KBM-7 (cell line): Measurements from ENCODE around the gene RUSC1.
"Not testable (repeated sequence)": the region's sequence is repeated elsewhere in the genome, so short reads cannot be mapped to it uniquely, and the experiment has no call there.

Source experiments
- DNase-seq: peaks from one replicate; pipeline ENCODE4 v3.0.0-alpha.2; 2015
- in situ Hi-C: fragments of 300-500 bp; cut with MboI; formaldehyde crosslinking; loops from 2 replicates; pipeline ENCODE4 v1.14.3; 2020; ENCODE audit warnings: low sequenced_read_pairs, low pct_unique_long_range_greater_than_20kb, mixed read lengths

Gene RUSC1, protein sequence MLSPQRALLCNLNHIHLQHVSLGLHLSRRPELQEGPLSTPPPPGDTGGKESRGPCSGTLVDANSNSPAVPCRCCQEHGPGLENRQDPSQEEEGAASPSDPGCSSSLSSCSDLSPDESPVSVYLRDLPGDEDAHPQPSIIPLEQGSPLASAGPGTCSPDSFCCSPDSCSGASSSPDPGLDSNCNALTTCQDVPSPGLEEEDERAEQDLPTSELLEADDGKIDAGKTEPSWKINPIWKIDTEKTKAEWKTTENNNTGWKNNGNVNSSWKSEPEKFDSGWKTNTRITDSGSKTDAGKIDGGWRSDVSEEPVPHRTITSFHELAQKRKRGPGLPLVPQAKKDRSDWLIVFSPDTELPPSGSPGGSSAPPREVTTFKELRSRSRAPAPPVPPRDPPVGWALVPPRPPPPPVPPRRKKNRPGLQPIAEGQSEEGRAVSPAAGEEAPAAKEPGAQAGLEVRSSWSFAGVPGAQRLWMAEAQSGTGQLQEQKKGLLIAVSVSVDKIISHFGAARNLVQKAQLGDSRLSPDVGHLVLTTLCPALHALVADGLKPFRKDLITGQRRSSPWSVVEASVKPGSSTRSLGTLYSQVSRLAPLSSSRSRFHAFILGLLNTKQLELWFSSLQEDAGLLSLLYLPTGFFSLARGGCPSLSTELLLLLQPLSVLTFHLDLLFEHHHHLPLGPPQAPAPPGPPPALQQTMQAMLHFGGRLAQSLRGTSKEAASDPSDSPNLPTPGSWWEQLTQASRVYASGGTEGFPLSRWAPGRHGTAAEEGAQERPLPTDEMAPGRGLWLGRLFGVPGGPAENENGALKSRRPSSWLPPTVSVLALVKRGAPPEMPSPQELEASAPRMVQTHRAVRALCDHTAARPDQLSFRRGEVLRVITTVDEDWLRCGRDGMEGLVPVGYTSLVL

DNA sequence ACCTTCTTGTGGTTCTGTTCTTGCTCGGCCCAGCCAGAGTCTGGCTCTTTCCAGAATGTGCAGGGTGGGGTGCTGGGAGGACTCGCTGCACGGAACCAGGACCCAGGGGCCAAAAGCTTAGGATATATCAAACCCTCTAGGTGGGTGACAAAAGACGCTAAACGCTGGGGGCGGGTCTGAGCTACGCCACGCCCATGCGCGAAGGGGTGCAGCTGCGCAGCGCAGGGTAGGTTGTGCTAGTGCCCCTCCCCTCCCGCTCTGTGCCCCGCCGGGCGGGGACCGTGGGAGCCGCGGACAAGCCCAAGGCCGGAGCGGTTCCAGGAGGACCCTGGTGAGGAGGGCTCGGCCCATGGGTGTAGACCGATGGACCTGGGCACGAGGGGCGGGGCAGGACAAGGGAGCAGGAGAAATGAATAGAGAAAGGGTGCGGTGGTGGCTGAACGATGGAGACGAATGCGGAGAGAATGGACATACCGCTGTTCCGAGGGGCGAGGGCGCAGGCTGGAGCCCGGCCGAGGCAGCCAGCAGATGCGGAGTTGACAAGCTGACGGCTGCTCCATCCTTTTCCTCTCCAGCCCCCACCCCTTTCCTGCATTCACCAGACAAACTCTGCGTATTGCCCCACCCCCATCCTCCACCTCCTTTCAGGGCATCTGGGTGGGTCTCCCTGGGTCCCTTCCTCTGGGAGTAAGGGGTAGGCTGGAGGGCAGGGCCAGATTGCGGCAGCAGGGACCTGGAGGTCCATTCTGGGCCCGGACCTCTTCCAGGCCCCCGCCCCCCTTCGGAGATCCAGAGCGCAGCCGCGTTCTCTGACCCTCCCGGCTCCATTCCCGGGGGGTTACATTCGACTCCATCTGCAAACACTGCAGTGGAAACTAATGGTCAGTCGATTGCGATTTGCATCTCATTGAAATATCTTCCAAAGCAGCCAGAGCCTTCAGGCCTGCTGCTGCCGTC lies at the start of gene RUSC1:
Gene RUSC1 (plus strand): TSS at position 234 of the 957 bp plus-strand sequence. CDS start 880 bp downstream, outside the sequence.
- no peak for DNase-seq
- in situ Hi-C loops, result no loop called here

DNA sequence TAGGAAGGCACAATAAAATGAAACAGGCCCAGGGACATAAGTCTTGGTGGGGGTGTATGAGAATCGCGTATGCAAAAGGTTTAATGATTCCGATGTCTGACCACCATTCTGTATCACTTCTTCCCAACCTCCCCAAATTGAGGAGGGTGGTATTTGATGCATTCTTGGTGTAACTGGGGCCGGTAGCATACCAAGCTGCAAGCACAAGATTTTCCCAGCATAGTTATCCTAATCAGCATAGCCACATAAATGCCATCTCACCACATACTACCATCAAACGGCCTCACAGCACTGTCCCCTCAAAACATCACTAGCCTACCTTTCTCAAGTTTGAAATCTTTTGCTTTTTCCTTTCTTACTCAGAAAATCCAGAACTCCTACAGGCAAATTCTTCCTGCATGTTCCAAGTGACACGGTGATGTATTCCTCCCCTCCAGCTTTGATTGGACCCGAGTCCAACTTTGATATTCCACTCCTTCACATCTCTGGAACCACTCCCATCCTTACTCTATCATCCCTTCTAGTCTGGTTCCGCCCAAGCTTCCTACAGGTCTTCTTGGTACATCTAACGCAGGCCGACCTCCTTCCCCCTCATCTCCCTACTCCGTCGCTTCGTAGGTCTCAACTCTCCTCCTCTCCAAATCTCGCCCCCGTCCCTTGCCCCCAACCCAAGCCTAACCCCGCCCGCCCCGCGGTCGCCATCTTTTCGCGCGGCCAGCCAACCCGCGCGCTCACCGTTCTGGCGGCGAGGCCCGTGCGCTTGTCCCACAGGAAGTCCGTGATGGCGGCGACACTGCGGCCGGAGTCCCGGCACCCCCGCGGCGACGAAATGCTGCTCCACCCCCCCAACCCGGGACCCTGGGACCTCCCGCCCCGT lies 48.0 kb upstream of the RUSC1 start:
- in situ Hi-C loops, result no loop called here
- peak; percentile 39 for DNase-seq

DNA sequence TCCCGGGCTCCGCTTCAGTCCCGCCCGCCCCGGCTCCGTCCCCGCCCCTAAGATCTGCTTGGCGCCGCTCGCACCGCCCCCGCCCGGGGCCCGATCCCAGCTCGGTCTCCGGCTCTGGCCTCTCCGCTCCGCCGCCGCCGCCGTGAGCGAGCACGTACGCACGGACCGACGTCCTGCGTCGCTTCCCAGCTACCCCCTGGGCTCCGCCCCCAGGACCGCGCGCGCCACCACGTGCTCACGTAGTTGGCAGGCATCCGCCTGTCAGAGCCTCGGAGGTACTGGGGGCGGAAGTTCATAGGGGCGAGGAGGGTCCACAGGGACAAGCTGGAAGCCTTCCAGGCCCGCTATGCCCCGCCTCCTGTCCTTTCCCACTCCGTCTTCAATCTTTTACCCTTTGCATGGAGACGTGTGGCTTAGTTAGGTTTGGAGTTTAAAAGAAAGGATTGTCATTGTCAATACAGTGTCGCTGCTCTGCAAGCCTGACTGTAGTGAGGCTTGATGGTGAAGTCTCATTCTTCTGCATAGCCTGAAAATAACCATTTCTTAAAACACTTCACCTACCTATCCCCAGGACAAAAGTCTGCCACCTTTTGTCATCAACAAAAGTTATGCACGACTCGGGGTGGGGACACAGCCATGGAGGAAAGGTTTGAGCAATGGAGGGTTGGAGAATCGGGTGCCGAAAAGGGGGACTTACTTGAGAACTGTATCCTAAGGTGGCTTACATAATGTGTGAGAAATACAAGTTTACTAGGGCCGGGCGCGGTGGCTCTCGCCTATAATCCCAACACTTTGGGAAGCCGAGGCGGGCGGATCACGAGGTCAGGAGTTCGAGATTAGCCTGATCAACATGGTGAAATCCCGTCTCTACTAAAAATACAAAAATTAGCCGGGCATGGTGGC lies 47.1 kb upstream of the RUSC1 start, which contains the start of gene CLK2:
Gene CLK2 (minus strand): TSS at position 162 of the 903 bp plus-strand sequence. CDS start 2,527 bp downstream, outside the sequence.
- in situ Hi-C loops, result no loop called here
- peak; percentile 97 for DNase-seq

DNA sequence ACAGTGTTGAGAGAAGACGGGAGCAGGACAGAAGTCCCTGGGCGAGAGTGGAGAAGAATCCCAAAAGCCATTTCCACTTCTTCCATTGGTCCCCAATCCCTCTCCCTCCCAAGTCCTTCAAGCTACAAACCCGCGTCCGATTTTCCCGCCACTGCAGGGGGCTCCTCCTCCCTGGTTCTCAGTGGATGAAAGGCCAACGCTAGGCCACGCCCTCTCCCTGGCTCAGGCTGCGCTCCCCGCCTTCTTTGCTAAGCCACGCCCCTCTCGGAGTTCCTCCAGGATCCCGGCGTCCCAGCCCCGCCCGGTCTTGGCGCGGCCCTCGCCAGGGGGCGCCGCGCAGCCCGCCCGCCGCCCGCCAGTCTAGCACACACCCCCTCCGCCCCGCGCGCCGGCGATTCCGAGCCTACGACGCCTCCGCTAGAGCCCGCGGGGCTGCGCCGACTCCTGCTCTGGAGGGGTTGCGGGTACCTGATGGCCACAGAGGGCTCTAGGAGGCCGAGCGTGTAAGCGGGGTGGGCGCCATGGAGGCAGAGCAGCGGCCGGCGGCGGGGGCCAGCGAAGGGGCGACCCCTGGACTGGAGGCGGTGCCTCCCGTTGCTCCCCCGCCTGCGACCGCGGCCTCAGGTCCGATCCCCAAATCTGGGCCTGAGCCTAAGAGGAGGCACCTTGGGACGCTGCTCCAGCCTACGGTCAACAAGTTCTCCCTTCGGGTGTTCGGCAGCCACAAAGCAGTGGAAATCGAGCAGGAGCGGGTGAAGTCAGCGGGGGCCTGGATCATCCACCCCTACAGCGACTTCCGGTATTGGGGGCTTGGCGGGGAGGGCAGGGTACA lies 43.4 kb upstream of the RUSC1 start, which contains the start of gene HCN3:
Gene HCN3 (plus strand): TSS at position 394 of the 832 bp plus-strand sequence. CDS start 128 bp downstream, at position 522.
- DNase-seq, result peak; percentile 97
- in situ Hi-C loops, result no loop called here

DNA sequence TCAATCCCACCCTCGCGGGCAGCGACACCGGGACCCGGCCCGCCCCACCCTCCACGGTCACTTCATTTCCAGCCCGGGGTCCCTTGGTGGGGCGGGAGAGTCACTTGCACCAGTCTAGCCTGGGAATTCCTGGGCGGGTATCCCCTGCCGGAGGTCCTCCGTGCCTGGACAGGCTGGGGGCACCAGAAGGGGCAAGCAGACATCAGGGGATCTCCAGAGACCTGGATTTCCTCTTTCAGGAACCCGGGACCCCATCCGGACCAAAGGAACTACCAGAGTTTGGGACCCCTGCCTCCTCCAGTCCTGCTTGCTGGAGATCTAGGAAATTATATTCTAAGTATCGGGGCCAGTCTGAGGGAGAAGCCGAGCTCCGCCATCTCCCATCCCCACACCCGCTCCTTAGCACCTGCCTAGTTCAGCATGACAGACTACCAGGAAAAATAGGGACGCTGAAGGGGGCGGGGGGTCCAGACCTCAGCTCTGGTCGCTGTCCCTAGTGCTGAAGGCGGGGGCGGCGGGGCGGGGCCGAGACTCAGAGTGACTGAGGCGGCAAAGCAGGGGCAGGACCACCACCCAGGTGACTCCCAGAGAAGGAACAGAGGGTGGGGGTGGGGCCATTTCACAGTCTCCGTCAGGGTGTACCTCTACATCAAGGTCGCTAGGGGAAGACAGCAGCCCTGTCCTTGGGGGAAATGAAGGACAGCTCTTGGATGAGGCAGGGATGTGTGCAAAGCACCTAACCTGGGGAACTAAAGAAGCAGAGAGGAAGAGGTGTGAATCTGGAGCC lies 42.6 kb upstream of the RUSC1 start:
- DNase-seq, result peak; percentile 67
- in situ Hi-C loops, result no loop called here

DNA sequence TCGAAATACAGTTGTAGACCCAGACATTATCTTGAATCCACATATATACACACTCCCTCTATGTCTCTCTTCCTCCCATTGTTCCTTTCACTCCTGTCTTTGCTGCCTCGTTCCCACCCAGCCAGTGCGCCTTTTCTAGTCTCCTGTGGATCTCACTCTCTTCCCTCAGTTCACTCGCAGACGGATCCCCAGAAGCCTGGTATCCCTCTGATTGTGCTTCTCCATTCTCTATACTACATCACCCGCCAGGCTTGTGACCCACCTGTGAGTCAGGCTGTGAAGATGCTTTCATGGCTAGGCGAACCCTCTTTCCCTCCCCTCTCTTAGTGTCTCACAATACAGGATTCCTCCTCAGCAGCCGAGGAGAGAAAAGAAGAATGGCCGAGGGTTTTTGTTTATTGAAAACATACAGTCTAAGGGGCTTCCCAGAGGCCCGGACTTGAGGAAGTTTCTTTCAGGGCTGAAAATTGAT lies 42.0 kb upstream of the RUSC1 start:
- in situ Hi-C loops, result no loop called here
- no peak for DNase-seq

DNA sequence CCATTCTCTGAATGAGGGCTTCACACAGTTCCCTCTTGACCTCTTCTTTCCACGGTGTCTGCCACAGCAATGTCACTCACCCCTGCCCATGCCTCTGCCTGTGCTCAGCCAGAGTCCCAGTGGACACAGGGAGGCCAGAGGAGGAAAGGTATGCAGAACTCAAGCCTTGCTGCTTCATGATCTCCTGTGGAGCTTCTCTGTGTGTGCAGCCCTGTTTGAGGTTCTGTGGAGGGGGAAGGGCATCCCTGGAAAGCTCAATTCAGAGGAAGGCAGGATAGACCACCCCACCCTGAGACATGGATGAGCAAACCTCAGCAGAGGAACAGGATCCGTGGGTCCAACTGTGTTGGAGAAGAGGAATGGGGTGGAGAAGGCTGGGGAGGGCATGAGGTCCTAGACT lies 41.4 kb upstream of the RUSC1 start:
- in situ Hi-C loops, result no loop called here
- no peak for DNase-seq

DNA sequence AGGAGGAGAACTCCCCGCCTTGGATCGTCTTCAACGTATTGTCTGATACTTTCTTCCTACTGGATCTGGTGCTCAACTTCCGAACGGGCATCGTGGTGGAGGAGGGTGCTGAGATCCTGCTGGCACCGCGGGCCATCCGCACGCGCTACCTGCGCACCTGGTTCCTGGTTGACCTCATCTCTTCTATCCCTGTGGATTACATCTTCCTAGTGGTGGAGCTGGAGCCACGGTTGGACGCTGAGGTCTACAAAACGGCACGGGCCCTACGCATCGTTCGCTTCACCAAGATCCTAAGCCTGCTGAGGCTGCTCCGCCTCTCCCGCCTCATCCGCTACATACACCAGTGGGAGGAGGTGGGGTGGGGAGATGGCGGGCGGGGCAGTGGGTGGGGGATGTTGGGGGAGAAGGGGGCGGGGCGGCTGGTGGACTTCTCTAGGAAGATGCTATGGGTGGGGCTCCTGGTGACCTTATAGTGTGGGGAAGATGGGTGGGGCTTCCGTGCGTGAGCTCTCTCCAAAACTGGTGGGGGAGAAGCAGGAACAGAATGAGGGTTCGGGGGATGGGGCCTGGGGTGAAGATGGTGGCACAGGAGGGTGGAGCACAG lies 38.1 kb upstream of the RUSC1 start:
- DNase-seq, result no peak
- in situ Hi-C loops, result no loop called here

DNA sequence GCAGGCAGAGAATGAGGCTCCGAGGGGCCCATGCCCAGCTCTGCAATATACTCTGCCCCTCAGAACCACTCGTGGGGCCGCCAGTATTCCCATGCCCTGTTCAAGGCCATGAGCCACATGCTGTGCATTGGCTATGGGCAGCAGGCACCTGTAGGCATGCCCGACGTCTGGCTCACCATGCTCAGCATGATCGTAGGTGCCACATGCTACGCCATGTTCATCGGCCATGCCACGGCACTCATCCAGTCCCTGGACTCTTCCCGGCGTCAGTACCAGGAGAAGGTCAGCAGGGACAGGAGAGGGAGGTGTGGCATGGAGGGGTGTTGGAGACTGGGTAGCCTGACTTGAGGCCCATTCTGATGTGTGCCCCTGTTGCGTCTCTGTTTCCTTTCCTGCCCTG lies 36.2 kb upstream of the RUSC1 start:
- DNase-seq, result no peak
- in situ Hi-C loops, result no loop called here

DNA sequence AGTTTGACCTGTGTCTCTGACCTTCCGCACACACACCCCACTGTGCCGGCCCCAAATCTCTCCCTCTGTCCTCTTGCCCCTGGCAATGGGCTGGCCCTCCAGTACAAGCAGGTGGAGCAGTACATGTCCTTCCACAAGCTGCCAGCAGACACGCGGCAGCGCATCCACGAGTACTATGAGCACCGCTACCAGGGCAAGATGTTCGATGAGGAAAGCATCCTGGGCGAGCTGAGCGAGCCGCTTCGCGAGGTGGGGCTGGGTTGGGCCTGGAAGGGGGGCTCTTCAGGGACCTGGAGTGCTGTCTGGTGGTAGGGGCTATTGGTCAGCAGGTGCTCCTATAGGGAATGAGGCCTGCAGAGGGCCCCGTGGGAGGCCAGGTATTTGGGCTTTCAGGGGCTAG lies 35.6 kb upstream of the RUSC1 start:
- no peak for DNase-seq
- in situ Hi-C loops, result no loop called here

DNA sequence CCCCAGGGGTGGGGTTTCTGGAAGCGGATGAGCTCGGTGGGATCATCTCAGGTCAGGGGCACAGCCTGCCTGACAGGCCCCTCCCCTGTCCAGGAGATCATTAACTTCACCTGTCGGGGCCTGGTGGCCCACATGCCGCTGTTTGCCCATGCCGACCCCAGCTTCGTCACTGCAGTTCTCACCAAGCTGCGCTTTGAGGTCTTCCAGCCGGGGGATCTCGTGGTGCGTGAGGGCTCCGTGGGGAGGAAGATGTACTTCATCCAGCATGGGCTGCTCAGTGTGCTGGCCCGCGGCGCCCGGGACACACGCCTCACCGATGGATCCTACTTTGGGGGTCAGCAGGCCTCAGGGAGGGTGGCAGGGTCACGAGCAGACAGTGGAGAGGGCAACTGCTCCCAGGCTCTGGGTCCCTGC lies 35.1 kb upstream of the RUSC1 start:
- DNase-seq, result no peak
- in situ Hi-C loops, result no loop called here

DNA sequence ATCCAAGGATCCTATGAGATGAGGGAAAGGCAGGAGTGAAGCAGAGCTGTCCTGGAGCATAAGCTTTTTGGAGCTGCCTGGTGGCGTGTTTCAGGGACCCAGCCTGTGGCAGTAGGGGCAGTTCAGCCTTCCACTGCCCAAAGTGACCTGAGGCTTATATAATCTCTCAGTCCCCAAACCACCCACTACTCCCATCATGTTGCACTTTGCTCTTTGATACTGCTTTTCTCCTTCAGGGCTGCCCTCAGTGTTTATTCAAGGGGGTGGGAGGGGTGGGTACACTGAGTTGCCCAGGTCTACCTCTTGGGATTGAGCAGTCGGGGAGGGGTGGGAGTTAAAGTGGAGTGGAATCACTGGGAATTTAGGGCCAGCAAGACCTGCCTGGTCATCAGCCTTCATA lies 34.1 kb upstream of the RUSC1 start:
- no peak for DNase-seq
- in situ Hi-C loops, result no loop called here

DNA sequence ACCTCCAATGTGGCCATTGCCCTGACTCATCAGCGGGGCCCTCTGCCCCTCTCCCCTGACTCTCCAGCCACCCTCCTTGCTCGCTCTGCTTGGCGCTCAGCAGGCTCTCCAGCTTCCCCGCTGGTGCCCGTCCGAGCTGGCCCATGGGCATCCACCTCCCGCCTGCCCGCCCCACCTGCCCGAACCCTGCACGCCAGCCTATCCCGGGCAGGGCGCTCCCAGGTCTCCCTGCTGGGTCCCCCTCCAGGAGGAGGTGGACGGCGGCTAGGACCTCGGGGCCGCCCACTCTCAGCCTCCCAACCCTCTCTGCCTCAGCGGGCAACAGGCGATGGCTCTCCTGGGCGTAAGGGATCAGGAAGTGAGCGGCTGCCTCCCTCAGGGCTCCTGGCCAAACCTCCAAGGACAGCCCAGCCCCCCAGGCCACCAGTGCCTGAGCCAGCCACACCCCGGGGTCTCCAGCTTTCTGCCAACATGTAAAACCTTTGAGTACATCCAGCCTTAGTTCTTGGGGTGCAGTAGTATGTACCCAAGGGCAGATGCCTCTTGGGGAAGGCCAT lies 32.6 kb upstream of the RUSC1 start:
- in situ Hi-C loops, result no loop called here
- DNase-seq, result no peak

DNA sequence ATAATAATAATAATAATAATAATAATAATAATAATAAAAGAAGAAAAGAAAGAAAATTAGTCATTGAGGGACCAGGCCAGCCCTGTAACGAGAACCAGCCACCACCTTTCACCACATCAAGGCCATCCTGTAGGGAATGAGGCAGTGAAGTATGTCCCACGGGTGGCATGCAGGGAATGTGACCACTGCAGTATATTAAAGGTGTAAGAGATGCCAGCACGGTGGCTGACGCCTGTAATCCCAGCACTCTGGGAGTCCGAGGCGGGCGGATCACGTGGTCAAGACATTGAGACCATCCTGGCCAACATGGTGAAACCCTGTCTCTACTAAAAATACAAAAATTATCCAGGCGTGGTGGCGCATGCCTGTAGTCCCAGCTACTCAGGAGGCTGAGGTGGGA lies 29.7 kb upstream of the RUSC1 start:
- in situ Hi-C loops, DNase-seq: not testable (repeated sequence)
